K562 (cell line): ENCODE measurements around the gene PRDM11. TPM values are rescaled to one million over a fixed set of nuclear protein-coding genes. Genes with fewer than 3 reads are reported as not detected.
A peak's percentile ranks its signal among the peaks of the same experiment; 100 is the strongest.

Source experiments
- ELF2 ChIP-seq: fragments of 250-450 bp; sonication (Bioruptor Pico); IDR thresholded peaks from 2 replicates; pipeline ENCODE4 v1.5.0; 2021; ENCODE audit warnings: mild to moderate bottlenecking
- GATA2 ChIP-seq: sonication (generic); formaldehyde crosslinking; IDR thresholded peaks from 2 replicates; pipeline ENCODE4 v1.4.0; 2020; ENCODE audit warnings: mild to moderate bottlenecking, missing genetic modification reagents
- NCOA4 ChIP-seq: fragments of 450-650 bp; IDR thresholded peaks from 2 replicates; pipeline ENCODE4 v1.6.1; 2018; ENCODE audit warnings: mild to moderate bottlenecking; ENCODE audit not compliant: partially characterized antibody
- NELFE ChIP-seq: IDR thresholded peaks from 2 replicates; pipeline ENCODE4 v1.6.1; 2011; ENCODE audit warnings: mild to moderate bottlenecking; ENCODE audit not compliant: insufficient read depth, insufficient read length
- PHB ChIP-seq: fragments of 250-450 bp; sonication (Bioruptor Pico); IDR thresholded peaks from 2 replicates; pipeline ENCODE4 v1.5.0; 2021
- PHB2 ChIP-seq: fragments of 450-650 bp; IDR thresholded peaks from 2 replicates; pipeline ENCODE4 v1.6.1; 2017; ENCODE audit warnings: low read depth
- RBM25 ChIP-seq: fragments of 200-400 bp; formaldehyde crosslinking; IDR thresholded peaks from 2 replicates; pipeline ENCODE4 v1.6.1; 2018; ENCODE audit warnings: low read length, low read depth, moderate library complexity; ENCODE audit not compliant: severe bottlenecking
- RHOXF2B ChIP-seq: fragments of 250-450 bp; sonication (Bioruptor Pico); conservative IDR thresholded peaks from 2 replicates; pipeline ENCODE4 v1.5.1; 2021
- ZNF12 ChIP-seq: sonication (generic); formaldehyde crosslinking; IDR thresholded peaks from 2 replicates; pipeline ENCODE4 v1.4.0; 2020; ENCODE audit warnings: mild to moderate bottlenecking, missing genetic modification reagents
- ZNF79 ChIP-seq: fragments of 250-450 bp; sonication (Bioruptor Pico); IDR thresholded peaks from 2 replicates; pipeline ENCODE4 v1.4.0; 2020; ENCODE audit warnings: low read depth, mild to moderate bottlenecking, moderate library complexity
- polyA plus RNA-seq, 8 experiments: library from polyadenylated mRNA; depleted of rRNA in 4 of 8; stranded (reverse) in 5 of 8; unstranded in 3 of 8; fragments of >200 nt; fragmentation: Nextera tagmentation in 2 of 8; fragmentation: Illumina TruSeq in 1 of 8; extraction: Ambion mirVana in 2 of 8; extraction: Trizol in 1 of 8; gene quantifications; 2 replicates each; pipeline versions ENCODE4 v1.2.1 to v1.2.3, GENCODE V29; 2011 to 2014; ENCODE audit warnings: inconsistent platforms in 1 of 8, missing spikeins in 1 of 8
- total RNA-seq, 7 experiments: library from RNA; depleted of rRNA in 6 of 7; stranded (reverse); fragments of >200 nt in 6 of 7; fragmentation: Illumina TruSeq in 2 of 7; extraction: Trizol in 2 of 7; gene quantifications; 2 replicates each; pipeline versions ENCODE4 v1.2.1 to v1.2.3, GENCODE V29; 2011 to 2021; ENCODE audit warnings: low replicate concordance in 1 of 7
- TF ChIP-seq, protein P1 (sequence below): fragments of 200-400 bp; formaldehyde crosslinking; IDR thresholded peaks from 2 replicates; pipeline ENCODE4 v1.6.1; 2017; ENCODE audit warnings: mild to moderate bottlenecking, low read depth, low read length, moderate library complexity
- TF ChIP-seq, protein P2 (sequence below): fragments of 450-650 bp; IDR thresholded peaks from 2 replicates; pipeline ENCODE4 v1.6.1; 2017; ENCODE audit warnings: antibody characterized with exemption, mild to moderate bottlenecking
- TF ChIP-seq, protein P3 (sequence below): sonication (generic); formaldehyde crosslinking; IDR thresholded peaks from 2 replicates; pipeline ENCODE4 v1.8.0; 2022; ENCODE audit warnings: mild to moderate bottlenecking, missing genetic modification reagents
- TF ChIP-seq, protein P4 (sequence below): fragments of 250-450 bp; sonication (Bioruptor Pico); IDR thresholded peaks from 2 replicates; pipeline ENCODE4 v1.5.0; 2021; ENCODE audit warnings: mild to moderate bottlenecking, borderline replicate concordance
- TF ChIP-seq, protein P5 (sequence below): sonication (generic); IDR thresholded peaks from 2 replicates; pipeline ENCODE4 v1.6.1; 2016
- TF ChIP-seq, protein P6 (sequence below): sonication (generic); formaldehyde crosslinking; IDR thresholded peaks from 2 replicates; pipeline ENCODE4 v1.8.1; 2022; ENCODE audit warnings: missing genetic modification reagents

Gene PRDM11
- total and polyA plus RNA-seq, 9 of the 15 experiments (the other 6 are each of a cell fraction or from before 2014, with no cell fraction given) = 0.01 to 1.1 (median 0.29) TPM

GRCh38 chr11:45185228-45185729, 38.8 kb downstream of the PRDM11 start (continued):
- TF ChIP-seq NELFE = no peak
- peak; percentile 96 for TF ChIP-seq PHB2
- TF ChIP-seq PHB (CRISPR knock-in tag) = no peak
- TF ChIP-seq GATA2 = peak; percentile 89
- no peak for TF ChIP-seq ZNF79 (CRISPR knock-in tag)
- TF ChIP-seq RHOXF2B (CRISPR knock-in tag) = no peak
- TF ChIP-seq, protein P1, sequence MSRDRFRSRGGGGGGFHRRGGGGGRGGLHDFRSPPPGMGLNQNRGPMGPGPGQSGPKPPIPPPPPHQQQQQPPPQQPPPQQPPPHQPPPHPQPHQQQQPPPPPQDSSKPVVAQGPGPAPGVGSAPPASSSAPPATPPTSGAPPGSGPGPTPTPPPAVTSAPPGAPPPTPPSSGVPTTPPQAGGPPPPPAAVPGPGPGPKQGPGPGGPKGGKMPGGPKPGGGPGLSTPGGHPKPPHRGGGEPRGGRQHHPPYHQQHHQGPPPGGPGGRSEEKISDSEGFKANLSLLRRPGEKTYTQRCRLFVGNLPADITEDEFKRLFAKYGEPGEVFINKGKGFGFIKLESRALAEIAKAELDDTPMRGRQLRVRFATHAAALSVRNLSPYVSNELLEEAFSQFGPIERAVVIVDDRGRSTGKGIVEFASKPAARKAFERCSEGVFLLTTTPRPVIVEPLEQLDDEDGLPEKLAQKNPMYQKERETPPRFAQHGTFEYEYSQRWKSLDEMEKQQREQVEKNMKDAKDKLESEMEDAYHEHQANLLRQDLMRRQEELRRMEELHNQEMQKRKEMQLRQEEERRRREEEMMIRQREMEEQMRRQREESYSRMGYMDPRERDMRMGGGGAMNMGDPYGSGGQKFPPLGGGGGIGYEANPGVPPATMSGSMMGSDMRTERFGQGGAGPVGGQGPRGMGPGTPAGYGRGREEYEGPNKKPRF = no peak
- no peak for TF ChIP-seq NCOA4
- TF ChIP-seq, protein P2, sequence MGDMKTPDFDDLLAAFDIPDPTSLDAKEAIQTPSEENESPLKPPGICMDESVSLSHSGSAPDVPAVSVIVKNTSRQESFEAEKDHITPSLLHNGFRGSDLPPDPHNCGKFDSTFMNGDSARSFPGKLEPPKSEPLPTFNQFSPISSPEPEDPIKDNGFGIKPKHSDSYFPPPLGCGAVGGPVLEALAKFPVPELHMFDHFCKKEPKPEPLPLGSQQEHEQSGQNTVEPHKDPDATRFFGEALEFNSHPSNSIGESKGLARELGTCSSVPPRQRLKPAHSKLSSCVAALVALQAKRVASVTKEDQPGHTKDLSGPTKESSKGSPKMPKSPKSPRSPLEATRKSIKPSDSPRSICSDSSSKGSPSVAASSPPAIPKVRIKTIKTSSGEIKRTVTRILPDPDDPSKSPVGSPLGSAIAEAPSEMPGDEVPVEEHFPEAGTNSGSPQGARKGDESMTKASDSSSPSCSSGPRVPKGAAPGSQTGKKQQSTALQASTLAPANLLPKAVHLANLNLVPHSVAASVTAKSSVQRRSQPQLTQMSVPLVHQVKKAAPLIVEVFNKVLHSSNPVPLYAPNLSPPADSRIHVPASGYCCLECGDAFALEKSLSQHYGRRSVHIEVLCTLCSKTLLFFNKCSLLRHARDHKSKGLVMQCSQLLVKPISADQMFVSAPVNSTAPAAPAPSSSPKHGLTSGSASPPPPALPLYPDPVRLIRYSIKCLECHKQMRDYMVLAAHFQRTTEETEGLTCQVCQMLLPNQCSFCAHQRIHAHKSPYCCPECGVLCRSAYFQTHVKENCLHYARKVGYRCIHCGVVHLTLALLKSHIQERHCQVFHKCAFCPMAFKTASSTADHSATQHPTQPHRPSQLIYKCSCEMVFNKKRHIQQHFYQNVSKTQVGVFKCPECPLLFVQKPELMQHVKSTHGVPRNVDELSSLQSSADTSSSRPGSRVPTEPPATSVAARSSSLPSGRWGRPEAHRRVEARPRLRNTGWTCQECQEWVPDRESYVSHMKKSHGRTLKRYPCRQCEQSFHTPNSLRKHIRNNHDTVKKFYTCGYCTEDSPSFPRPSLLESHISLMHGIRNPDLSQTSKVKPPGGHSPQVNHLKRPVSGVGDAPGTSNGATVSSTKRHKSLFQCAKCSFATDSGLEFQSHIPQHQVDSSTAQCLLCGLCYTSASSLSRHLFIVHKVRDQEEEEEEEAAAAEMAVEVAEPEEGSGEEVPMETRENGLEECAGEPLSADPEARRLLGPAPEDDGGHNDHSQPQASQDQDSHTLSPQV = no peak
- TF ChIP-seq ZNF12 (CRISPR knock-in tag) = no peak
- TF ChIP-seq, protein P3, sequence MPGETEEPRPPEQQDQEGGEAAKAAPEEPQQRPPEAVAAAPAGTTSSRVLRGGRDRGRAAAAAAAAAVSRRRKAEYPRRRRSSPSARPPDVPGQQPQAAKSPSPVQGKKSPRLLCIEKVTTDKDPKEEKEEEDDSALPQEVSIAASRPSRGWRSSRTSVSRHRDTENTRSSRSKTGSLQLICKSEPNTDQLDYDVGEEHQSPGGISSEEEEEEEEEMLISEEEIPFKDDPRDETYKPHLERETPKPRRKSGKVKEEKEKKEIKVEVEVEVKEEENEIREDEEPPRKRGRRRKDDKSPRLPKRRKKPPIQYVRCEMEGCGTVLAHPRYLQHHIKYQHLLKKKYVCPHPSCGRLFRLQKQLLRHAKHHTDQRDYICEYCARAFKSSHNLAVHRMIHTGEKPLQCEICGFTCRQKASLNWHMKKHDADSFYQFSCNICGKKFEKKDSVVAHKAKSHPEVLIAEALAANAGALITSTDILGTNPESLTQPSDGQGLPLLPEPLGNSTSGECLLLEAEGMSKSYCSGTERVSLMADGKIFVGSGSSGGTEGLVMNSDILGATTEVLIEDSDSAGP (CRISPR knock-in tag) = no peak
- no peak for TF ChIP-seq ELF2
- TF ChIP-seq, protein P4, sequence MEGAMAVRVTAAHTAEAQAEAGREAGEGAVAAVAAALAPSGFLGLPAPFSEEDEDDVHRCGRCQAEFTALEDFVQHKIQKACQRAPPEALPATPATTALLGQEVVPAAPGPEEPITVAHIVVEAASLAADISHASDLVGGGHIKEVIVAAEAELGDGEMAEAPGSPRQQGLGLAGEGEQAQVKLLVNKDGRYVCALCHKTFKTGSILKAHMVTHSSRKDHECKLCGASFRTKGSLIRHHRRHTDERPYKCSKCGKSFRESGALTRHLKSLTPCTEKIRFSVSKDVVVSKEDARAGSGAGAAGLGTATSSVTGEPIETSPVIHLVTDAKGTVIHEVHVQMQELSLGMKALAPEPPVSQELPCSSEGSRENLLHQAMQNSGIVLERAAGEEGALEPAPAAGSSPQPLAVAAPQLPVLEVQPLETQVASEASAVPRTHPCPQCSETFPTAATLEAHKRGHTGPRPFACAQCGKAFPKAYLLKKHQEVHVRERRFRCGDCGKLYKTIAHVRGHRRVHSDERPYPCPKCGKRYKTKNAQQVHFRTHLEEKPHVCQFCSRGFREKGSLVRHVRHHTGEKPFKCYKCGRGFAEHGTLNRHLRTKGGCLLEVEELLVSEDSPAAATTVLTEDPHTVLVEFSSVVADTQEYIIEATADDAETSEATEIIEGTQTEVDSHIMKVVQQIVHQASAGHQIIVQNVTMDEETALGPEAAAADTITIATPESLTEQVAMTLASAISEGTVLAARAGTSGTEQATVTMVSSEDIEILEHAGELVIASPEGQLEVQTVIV (CRISPR knock-in tag) = no peak
- TF ChIP-seq, protein P5, sequence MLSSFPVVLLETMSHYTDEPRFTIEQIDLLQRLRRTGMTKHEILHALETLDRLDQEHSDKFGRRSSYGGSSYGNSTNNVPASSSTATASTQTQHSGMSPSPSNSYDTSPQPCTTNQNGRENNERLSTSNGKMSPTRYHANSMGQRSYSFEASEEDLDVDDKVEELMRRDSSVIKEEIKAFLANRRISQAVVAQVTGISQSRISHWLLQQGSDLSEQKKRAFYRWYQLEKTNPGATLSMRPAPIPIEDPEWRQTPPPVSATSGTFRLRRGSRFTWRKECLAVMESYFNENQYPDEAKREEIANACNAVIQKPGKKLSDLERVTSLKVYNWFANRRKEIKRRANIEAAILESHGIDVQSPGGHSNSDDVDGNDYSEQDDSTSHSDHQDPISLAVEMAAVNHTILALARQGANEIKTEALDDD = peak; percentile 93
- TF ChIP-seq, protein P6, sequence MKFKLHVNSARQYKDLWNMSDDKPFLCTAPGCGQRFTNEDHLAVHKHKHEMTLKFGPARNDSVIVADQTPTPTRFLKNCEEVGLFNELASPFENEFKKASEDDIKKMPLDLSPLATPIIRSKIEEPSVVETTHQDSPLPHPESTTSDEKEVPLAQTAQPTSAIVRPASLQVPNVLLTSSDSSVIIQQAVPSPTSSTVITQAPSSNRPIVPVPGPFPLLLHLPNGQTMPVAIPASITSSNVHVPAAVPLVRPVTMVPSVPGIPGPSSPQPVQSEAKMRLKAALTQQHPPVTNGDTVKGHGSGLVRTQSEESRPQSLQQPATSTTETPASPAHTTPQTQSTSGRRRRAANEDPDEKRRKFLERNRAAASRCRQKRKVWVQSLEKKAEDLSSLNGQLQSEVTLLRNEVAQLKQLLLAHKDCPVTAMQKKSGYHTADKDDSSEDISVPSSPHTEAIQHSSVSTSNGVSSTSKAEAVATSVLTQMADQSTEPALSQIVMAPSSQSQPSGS (CRISPR knock-in tag) = no peak
- TF ChIP-seq RBM25 = no peak
